ENCODE measurements around the gene DUOX2.
"Not testable (repeated sequence)": the region's sequence is repeated elsewhere in the genome, so short reads cannot be mapped to it uniquely, and the experiment has no call there.

DUOX2 gene

DNA sequence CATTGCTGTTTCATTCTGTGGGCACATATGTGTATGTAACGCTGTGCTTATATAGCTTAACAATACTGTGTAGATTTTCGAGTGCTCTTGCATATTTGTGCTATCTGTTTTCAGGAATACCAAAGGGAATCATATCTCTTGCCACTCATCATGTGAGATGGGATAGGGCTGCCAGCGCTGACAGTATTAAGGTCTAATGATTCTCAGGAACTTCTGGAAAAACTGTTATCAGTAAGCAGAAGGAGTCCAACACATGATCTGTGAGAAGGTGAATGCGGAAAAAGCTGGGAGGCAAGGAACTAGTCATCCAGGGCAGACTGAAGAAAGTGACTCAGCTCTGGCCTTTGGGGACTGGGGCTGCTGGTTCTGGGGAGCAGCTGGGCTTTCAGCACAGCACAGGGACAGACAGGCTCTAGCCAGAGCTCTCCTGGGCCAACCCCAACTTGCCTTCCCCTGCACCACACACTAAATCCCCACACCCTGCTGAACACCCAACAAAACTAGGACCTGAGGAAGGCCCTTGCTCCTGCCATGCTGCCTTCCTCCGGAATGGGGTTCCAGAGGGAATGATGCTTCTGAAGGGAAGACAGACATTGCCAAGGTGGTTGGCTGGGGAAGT is 34.2 kb downstream of the DUOX2 start:
- not testable (repeated sequence) for DNase-seq (ENCODE audit: extremely low spot score, insufficient read length, low read depth); FAIRE-seq

DNA sequence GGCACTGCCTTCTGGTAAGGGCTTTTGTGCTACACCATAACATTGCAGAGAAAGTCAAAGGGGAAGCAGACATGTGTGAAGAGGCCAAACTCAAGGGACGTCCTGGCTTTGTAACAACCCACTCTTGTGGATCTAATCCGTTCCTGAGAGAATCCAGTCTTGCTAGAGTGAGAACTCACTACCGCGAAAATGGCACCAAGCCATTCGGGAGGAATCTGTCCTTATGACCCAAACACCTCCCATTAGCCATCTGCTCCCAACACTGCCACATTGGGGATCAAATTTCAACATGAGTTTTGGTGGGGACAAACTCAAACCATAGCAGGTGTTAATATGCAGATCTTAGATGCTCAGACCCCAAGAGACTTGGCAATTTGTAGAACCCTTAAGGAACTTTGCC is 34.8 kb downstream of the DUOX2 start:
- DNase-seq (ENCODE audit: extremely low spot score, insufficient read length, low read depth); FAIRE-seq: not testable (repeated sequence)

- DNase-seq (ENCODE audit: extremely low spot score, insufficient read length, low read depth); FAIRE-seq: not testable (repeated sequence)
Measured at GRCh38 chr15:45077391-45077790, 36.6 kb downstream of the DUOX2 start.

DNA sequence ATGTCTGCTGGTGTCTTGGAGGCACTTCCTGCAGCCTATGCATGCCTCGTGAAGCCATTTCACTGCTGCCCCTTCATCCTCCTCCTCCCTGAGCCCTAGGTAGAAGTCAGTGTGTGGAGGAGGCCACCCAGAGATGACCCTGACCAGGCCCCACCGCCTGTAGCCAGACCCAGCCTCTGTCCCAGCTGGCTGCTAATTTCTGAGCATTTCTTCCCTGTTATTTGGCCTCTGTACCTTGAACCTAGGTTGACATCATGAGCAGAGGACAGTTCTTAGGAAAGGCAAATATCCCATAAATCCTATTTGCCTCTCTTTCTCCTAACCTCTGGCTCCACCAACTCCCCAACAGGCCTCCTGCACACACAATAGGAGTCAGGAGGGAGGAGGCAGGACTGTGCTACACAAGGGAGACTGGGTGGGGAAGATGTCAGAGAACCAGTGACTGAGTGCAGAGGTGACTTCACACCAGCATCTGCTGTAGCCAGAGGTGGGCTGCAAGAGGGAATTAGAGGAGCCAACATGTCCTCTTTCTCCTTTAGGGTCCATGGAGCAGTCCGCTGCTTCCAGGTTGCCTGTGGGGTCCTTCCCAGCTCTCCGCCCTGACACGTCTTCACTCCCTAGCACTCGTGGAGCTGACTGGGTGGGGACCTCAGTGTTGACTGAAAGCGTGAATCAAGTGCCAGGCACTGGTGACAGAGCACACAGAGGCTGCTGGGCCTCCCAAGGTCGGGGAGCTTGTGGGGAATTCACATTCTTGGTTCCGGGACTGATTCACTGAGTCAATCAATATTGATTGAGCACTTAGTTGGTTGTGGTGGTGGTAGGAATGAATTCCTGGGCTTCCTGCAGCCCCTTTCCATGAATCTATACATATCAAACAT is 38.3 kb downstream of the DUOX2 start:
- not testable (repeated sequence) for DNase-seq (ENCODE audit: extremely low spot score, insufficient read length, low read depth); FAIRE-seq

GRCh38 chr15:45073602-45074001 is 40.4 kb downstream of the DUOX2 start:
- FAIRE-seq; DNase-seq (ENCODE audit: extremely low spot score, insufficient read length, low read depth): not testable (repeated sequence)

- not testable (repeated sequence) for DNase-seq (ENCODE audit: extremely low spot score, insufficient read length, low read depth); FAIRE-seq
Measured at GRCh38 chr15:45069942-45070360, 44.0 kb downstream of the DUOX2 start.

- DNase-seq (ENCODE audit: extremely low spot score, insufficient read length, low read depth) = no peak
Measured at GRCh38 chr15:45064386-45064785, 49.6 kb downstream of the DUOX2 start.

DNA sequence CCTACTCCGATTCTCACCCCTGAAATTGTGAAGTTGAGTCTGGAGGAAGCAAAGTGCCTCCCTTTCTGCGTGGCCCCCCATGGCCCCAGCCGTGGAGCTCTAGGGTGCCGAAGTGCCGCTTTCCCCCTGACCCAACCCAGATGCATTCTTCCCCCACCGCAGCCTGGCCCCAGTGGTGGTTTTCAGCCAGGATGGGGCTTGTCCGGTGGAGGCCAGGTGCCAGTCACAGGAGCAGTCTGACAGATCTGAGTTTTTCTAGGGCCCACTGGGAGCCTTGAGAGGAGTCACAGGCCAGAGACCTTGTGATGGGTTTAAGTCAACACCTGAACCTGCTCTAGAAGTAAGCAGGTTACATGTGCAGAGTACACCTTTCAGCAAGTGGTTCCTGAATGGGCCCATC is 51.7 kb downstream of the DUOX2 start:
- DNase-seq (ENCODE audit: extremely low spot score, insufficient read length, low read depth); FAIRE-seq: not testable (repeated sequence)

More at GRCh38 chr15:45064386-45064785, 49.6 kb downstream of the DUOX2 start:
- FAIRE-seq = no peak

GRCh38 chr15:45058690-45059675 is 55.0 kb downstream of the DUOX2 start:
- not testable (repeated sequence) for FAIRE-seq; DNase-seq (ENCODE audit: extremely low spot score, insufficient read length, low read depth)

- not testable (repeated sequence) for FAIRE-seq; DNase-seq (ENCODE audit: extremely low spot score, insufficient read length, low read depth)
Measured at GRCh38 chr15:45052676-45053075, 61.3 kb downstream of the DUOX2 start.

GRCh38 chr15:45050587-45050986 is 63.4 kb downstream of the DUOX2 start:
- FAIRE-seq = no peak
- no peak for DNase-seq (ENCODE audit: extremely low spot score, insufficient read length, low read depth)

DNA sequence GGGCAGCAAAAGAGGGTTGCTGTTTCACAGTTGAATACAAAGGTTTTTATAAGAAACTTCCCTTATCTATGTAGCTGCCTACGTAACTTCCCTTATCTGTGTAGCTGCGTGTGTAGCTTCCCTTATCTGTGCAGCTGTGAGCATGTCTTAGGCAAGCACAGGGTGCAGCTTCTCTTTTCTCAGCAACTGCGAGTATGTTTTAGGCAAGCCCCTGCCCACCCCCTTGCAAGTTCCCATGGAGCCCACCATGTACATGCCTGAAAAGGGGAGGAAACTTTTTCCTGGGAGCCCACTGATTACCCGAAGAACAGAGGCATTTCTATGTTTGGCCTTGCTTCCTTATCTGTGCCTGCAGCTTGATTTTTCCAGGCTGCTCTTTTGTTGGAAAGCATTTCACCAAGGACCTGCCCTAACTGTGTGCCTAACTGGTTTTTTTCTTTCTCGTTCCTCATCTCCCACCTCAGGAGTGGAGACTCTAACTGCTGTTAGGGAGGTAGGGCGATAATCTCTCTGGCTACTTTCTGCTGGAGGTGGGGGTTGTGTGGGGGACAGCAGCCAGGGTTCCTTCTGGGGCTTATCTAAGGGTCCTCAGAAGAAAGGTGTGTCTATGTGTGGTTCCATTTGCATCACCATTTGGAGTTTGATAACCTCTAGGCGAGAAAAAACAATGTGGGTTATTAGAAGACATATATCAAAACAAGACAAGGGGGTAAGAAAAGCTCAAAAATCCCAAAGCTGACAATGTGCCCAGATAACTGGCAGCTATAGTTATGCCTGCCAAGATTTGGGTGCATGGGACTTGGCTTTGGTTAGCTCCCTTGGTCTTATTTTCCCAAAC is 65.0 kb downstream of the DUOX2 start:
- FAIRE-seq = no peak
- DNase-seq (ENCODE audit: extremely low spot score, insufficient read length, low read depth) = no peak

- not testable (repeated sequence) for FAIRE-seq; DNase-seq (ENCODE audit: extremely low spot score, insufficient read length, low read depth)
Measured at GRCh38 chr15:45048449-45048793, 65.6 kb downstream of the DUOX2 start.

DNA sequence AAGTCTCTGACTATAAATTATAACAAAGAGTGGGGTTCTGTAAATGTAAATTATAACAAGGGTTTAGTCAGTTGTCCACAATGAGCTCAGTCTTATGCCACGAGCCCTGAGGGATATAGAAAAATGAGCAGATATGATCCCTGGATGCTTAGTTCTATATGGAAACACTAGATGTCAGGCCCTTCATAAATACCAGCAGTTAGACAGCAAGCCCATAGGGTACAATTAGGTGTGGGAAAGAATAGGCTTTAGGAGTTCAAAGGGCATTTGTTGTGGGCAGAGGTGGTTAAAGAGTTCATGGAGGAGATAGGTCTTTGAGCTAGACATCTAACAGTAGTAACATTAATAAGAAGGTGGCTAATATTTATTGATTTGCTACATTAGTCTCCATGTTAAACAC is 69.7 kb downstream of the DUOX2 start:
- not testable (repeated sequence) for FAIRE-seq; DNase-seq (ENCODE audit: extremely low spot score, insufficient read length, low read depth)

GRCh38 chr15:45042859-45043258 is 71.1 kb downstream of the DUOX2 start:
- not testable (repeated sequence) for DNase-seq (ENCODE audit: extremely low spot score, insufficient read length, low read depth); FAIRE-seq

All from GM18507 (cell line).